ENCODE data around the gene SYT5.

Gene SYT5

DNA sequence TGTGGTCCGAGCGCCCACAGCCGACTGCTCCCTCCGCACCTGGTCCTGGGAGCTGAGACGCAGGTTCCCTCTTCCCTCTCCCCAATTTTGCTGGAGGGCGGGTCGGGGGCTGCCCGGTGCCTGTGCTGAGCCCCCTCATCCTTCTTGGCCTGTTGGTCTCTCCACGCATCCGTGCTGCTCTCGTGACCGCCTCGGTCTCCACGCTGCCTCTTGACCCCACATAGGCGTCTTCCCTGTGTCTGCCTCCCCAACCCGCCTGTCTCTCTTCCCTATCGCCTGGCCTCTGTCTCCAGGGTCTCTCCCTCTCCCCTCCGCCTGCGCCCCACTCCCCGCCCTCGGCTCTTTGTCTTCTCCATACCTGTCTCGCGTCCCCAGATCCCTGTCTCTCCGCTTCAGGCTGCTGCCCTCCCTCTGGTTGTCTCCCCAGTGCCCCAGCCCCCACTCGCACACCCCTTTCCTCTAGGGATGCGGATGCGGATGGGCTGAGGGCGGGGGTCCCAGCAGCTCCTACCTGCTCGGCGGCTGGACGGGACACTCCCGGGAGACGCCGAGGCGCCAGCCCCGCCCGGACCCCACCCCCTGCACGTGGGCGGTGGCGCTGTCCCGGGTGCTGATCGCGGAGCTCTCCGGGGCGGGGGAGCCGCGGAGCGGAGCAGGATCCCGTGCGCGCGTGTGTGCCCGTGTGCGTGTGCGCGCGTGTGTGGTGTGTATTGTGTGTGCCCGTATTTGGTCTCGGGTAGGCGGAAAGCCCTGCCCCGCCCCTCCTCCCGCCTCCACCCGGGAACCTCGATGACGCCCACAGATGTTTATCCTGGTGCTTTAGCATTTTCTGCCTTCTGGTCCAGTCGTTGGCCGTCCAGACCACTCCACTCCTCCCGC is at the start of gene SYT5:
SYT5 (minus strand) TSS at position 684 of the 879 bp plus-strand sequence. CDS start 1,248 bp downstream, outside the sequence.
- in situ Hi-C loops (cut with HindIII; ENCODE audit: low sequenced_read_pairs): loop anchor here (10.0 kb wide), 1 partner anchor 295 kb away; the partner anchor contains the start of gene ZNF628

DNA sequence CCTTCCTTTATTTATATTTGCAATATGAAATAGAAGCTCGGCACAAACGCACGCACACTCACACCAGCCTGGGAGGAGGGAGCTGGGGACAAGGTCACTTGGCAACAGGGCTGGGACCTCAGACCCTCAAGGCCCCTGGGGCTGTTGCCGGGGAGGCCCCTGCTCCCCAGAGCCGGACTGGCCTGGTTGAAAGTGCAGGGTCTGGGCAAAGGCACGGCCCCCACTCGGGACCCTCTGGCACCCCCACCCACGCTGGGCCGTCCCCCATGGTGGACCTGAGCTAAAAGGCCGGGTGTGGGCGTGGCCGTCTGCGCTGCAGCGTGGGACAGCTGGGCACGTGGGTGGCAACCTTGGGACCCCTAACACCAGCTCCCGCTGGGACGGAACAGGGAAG is 49.7 kb upstream of the SYT5 start:
- in situ Hi-C loops (cut with HindIII; ENCODE audit: low sequenced_read_pairs): loop anchor here (5.0 kb wide), 1 partner anchor 57 kb away; no protein-coding TSS in a partner anchor

DNA sequence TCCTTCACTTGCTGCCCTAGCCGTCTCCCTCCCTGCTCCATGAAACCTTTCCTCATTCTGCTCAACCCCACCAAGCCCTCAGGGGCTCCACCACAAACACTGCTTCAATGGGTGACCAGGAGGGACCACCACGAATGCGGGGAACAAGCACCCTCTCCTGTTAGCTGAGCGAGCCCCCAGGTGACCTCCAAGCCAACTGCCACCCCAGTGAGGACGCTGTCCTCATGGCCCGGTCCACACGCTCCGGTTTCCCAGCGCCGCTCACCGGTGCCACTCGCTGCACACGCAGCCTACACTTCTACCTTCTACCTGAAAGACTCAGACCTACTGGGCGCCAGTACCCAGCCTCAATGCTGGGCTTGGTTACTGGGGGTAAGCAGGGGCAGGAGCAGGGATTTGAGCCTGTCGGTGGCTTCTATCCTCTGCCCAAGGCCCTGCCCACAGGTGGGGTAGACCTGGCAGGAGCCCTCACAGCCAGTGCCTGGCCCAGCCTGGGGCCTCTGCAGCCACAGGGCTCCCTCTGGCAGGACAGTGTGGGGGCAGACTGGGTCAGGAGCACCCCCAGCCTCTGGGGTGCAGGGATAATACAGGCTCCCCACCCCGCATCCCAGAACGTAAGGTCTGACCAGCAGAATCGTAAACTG is 49.2 kb upstream of the SYT5 start:
- in situ Hi-C loops (cut with HindIII; ENCODE audit: low sequenced_read_pairs): no loop called here

DNA sequence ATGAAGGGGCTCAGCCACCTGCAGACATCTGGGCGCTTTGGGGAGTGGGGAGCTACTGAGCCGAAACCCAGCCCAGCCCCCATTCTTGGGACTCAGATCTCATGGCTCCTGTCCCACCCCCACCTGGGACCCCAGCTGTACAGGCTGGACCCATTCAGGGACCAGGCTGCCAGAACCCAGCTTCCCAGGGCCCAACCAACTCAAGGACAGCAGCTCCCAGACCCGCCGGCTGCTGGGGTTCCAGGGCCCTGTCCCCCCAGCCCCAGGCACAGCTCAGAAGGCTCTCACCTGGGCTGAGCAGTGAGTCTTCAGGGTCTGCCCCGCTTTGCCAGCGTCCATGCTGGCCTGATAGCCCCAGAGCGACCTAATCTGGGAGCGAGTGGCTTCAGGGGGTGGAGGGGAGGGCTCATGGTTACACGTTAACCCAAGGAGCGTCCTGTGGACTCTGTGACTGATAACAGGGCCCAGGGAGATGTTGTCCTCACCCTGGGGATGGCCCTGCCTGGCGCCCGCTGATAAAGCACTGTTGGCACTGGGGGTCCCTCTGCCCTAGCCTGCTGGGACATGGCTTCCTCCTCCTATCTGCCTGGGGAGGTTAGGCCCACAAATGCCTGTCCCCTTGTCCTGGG is 48.4 kb upstream of the SYT5 start, which contains the start of gene TMEM86B:
TMEM86B (minus strand) TSS at position 361 of the 629 bp plus-strand sequence; CDS start at position 339, 22 bp downstream.
- in situ Hi-C loops (cut with HindIII; ENCODE audit: low sequenced_read_pairs): no loop called here

DNA sequence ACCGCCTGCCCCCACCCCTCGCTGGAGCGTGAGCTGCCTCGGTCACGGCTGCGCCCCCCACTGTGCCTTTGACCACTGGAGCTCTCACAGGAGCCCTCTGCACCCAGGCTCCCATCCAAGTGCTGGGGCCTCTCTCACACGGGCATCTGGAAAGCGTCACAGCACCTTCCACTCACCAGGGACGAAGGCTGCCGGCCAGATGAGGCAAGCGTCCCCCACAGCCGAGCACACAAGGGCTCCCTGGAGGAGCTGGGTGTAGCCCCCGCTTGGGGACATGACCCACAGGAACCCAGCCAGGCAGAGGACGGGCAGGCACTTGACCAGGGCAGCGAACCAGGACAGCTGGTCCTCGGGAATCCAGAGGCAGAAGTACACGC is 47.9 kb upstream of the SYT5 start:
- in situ Hi-C loops (cut with HindIII; ENCODE audit: low sequenced_read_pairs): no loop called here

DNA sequence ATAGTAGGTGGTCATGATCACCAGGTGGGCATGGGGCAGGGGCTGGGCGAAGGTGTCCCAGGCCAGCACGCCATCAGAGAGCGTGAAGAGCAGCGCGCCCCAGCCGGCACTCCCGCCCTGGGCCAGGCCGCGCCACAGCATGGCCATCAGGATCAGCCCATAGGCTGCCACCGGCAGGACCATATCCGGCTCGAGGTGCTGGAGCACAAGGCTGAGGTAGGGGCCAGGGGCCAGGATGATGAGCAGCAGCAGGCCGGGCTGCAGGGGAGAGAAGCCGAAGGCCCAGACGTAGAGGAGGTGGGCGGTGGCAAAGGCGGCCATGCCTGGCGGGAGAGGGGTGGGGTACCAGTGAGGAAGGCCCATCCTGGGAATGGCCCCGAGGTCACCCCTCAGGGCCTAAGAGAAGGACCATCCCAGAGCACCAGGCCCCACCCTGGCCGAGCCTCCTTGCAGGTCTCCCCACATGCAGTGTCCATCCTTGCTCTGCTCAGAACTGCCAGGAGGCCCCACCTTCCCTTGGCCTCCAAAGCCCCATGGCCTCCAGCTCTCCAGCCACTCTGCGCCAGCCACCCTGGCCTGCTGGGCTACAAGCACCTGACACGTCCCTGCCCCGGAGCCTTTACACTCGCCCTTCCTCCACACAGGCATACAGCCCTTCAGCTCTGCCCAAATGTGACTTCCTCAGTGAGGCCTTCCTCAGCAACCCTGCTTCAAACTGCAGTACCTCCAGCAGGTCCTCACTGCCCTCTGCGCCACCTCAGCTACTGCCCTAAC is 47.3 kb upstream of the SYT5 start:
- in situ Hi-C loops (cut with HindIII; ENCODE audit: low sequenced_read_pairs): no loop called here

DNA sequence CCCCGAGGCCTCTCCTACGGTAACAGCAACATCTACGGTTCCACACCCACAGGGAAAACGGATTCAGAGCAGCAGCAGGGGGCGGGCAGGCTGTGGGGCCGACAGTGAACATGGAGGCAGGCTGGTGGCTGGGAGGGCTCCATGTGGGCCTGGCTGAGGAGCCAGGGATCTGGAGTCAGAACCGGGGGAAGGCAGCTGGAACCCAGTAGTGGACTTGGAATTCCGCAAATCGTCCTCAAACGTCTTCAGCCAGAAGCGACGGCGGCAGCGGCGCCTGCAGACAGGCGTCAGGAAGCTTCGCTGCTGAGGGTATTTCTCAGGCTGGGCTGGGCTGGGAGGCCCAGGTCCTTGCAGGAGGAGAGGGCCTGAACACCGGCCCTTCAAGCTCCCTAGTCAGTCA is 46.7 kb upstream of the SYT5 start:
- in situ Hi-C loops (cut with HindIII; ENCODE audit: low sequenced_read_pairs): no loop called here

DNA sequence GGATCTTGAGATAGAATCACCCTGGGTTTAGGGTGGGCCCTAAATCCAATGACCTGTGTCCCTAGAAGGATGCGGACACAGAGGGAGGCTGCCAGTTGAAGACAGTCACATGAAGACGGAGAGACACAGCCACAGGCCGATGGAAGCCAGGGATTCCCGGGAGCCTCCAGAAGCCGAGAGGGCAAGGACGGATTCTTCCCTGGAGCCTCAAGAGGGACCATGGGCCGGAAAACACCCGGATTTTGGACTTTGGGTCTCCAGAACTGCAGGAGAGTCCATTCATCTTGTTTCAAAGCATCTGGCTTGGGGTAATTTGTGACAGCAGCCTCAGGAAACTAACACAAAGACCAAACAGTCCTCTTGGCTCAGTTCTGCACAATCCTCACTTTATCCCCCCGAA is 46.2 kb upstream of the SYT5 start:
- in situ Hi-C loops (cut with HindIII; ENCODE audit: low sequenced_read_pairs): no loop called here

DNA sequence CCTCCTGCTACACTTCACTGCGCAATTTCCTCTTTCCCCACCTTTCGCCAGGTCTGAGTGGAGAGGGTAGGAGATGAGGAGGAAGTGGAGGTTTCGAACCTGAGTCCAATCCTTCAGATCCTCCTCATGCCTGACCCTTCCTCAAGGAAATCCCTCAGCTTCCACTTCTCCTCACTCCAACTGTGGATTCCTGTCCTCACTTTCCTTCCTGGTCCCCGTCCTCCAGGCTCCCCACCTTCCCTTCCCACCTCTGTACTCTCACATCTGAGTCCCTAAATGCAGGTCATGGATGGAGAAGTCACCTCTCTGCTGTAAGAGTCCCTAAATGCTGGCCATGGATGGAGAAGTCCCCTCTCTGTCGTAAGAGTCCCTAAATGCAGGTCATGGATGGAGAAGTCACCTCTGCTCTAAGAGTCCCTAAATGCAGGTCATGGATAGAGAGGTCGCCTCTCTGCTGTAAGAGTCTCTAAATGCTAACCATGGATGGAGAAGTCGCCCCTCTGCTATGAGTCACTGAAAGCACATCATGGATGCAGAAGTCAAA is 45.4 kb upstream of the SYT5 start:
- in situ Hi-C loops (cut with HindIII; ENCODE audit: low sequenced_read_pairs): no loop called here

DNA sequence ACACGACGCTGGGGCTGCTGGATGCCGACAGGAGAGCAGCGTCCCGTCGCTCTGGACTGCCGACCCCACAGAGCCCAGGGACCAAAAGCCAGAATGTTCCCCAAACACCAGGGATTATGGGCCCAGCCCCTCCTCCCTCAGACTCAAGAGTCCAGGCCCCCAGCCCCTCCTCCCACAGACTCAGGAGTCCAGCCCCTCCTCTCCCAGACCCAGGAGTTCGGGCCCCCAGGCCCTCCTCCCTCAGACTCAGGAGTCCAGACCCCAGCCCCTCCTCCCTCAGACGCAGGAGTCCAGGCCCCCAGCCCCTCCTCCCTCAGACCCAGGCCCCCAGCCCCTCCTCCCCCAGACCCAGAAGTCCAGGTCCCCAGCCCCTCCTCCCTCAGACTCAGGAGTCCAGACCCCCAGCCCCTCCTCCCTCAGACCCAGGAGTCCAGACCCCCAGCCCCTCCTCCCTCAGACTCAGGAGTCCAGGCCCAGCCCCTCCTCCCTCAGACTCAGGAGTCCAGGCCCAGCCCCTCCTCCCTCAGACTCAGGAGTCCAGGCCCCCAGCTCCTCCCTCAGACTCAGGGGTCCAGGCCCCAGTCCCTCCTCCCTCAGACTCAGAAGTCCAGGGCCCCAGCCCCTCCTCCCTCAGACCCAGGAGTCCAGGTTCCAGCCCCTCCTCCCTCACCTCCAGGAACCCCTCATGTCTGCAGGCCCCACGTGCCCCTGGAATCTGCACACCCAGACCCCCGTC is 44.8 kb upstream of the SYT5 start:
- in situ Hi-C loops (cut with HindIII; ENCODE audit: low sequenced_read_pairs): loop anchor here (5.0 kb wide), 1 partner anchor 72 kb away; no protein-coding TSS in a partner anchor

DNA sequence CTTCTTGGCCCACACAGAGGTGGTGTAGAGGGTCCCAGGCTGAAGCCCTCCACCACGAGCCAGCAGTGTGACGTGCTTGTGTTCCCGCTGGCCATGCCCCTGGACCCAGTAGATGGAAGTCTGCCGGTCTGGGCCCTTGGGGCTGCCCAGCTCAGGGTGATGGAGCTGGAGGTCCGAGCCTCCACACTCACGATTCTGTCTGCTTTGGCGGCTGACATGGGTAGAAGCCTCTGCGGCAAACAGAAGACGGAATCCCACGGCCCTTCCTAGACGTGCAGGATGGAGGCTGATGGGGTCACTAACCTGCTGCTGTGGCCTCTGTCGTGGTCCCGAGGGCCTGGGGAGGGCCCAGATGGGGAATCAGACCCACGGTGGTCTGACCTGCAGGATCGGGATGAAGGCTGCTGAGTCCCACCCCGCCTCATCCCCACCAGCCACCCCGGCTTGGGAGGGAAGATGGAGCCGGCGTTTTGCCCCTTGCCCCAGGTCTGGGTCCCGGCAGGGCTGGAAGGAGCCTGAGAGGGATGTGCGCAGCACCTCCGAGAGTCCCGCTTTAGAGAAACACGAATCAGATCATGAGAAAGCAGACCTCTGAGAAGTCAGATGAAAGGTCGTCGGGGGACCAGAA is 44.1 kb upstream of the SYT5 start:
- in situ Hi-C loops (cut with HindIII; ENCODE audit: low sequenced_read_pairs): loop anchor here (5.0 kb wide), 1 partner anchor 73 kb away; no protein-coding TSS in a partner anchor

DNA sequence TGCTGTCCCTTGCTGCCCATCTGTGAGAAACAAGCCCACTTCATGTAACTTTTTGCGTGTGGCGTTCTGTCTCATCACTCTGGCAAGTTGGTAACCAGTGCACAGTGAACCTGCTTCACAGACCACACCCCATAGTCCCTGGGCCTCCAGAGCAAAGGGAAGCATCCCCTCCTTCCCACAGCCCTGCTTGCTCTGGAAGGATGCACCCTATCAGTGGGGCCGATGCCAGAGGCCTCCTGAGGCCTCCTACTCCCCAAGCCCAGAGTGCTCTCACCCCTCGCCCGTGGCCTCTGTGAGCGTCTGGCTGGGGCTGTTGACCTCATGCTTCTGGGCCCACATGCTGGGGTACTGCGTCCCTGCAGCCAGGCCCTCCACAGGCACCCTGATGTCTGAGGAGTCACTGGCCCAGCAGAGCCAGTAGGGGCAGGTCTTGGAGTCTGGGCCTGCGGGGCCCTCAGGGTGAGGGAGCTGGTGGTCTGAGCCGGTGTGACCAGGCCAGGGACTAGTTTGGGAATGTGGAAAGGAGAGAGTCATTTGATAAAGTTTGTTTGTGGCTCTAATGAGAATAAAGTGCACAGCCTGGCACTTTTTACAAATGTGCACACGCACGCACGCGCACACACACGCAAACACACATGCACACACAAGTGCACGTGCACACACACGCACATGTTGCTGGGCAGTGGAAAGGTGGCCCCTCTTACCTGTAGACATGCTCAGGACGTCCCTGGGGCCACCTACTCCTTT is 43.4 kb upstream of the SYT5 start:
- in situ Hi-C loops (cut with HindIII; ENCODE audit: low sequenced_read_pairs): loop anchor here (5.0 kb wide), 1 partner anchor 74 kb away; no protein-coding TSS in a partner anchor

DNA sequence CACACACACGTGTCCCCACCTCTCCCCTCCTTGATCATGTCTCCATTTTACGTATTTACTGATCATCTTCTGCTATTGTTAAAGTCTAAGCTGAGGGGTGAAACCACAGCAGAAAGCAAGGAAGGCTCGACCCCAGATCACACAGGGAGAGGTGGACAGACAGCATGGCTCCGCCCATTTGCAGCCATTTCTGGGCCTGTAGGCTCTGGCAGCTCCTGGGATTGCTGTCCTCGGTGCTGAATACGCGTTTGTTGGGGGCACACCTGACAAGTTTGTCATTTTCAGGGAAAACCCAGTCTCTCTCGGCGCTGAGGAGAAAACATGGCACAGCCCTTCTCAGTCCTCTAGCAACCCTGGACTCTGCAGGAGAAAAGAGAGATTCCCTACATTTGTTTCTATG is 40.4 kb upstream of the SYT5 start:
- in situ Hi-C loops (cut with HindIII; ENCODE audit: low sequenced_read_pairs): loop anchor here (5.0 kb wide), 1 partner anchor 77 kb away; no protein-coding TSS in a partner anchor

DNA sequence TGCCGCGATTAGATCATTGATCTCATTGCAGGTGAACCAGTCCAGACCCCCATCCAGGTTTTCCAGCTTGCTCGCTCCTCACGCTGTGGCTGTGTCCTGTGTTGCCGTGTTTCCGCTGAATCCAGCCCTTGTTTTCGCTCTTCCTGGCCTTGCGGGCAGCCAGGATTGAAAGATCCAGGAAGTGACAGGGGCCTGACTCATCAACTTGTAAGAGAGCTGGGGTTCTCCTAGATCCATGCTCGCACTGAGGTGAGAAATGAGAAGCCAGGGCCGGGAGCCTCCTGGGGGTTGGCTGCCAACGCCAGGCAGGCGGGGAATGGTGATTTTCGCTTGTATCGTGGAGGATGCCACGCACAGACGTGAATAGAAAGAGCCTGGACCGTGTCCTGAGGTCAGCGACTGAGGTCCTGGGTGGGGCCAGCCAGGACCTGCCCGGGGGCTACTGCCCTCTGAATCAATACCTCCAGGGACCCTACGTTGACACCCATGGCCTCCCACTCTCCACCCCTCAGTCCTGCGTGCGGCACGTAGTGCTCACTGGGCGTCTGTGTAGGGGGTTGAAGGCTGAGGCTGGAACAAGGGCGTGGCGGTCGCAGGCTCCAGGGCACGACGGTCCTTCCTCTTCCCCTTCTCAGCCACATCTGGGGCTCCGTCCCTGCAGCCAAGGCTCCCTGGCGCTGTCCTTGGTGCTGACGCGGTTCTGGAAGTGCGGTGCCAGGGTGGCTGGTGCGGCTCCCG is 36.5 kb upstream of the SYT5 start:
- in situ Hi-C loops (cut with HindIII; ENCODE audit: low sequenced_read_pairs): loop anchor here (5.0 kb wide), 1 partner anchor 406 kb away; the partner anchor contains the start of gene ZNF784

DNA sequence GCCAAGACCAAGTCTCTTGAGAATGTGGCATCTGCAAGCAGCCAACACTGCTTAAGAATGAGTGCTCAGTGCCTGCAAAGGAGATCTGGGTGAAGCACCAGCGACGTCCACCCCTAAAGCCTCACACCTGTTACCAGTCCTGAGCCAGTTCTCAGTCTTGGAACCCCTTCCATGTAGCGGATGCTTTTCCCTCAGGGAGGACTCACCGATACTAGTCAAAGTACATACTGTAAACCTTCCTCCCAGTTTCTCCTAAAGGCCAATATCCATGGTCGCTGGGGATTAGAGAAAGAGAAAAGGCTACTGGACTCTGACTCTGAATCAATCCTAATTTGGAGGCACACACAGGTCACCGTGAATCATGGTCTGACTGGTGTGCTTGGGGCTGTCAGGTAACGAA is 33.5 kb upstream of the SYT5 start:
- in situ Hi-C loops (cut with HindIII; ENCODE audit: low sequenced_read_pairs): no loop called here

DNA sequence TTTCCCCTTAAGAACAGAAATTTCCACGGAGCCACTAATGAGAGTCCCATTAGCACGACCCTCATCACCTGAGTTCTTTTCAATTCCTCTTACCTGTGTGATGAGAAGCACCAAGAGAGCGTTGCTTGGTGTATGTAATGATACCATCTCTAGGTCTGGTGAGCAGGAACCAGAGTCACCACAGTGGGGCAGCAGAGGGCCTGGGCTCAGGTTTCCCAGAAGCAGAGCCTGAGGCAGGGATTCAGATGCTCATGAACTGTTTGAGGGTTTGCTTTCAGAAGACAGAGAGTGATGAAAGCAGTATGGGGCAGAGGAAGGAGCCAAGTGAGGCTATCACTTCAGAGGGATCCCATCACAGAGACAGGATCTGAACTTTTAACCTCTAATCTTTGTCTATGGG is 32.4 kb upstream of the SYT5 start:
- in situ Hi-C loops (cut with HindIII; ENCODE audit: low sequenced_read_pairs): no loop called here

DNA sequence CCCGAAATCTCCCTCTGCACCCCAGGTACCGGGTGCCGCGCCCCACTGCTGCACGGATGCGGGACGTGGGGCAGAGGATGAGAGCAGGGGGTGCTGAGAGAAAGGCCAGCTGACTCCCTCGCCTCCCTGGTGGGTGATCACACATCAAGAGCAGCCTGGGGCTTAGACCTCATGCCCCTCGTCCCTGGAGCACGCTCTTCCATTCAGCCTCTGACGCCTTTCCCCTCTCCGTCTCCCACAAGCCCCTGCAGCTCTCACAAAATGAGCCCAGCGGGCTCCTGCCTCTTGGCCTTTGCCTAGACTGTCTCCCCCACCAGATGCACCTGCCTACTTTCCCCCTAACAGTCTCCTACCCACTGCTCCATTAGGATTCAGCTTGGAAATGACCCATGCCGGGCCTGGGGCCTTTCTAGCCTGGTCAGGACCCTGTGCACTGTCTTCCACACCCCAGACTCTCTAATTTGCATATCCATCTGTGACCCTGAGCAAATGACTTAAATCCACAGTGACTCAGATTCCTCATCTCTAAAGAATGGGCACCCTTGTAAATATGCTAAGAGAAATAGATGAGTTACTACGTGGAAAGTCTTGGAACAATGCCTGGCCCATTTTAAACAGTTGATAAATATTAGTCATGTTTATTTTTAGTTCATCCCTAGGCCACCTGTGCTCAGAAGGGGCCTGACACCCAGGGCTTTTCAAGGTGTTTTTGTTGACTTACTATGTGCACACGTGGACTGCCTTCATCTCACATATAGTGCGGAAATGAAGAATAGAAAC is 29.8 kb upstream of the SYT5 start:
- in situ Hi-C loops (cut with HindIII; ENCODE audit: low sequenced_read_pairs): no loop called here
